Liver (tissue), 9 donors: ENCODE results near the gene RPH3AL. TPM values are rescaled to one million over a fixed set of nuclear protein-coding genes. Genes with fewer than 3 reads are reported as not detected.

Experiments used
- DNase-seq: peaks from one replicate; pipeline ENCODE4 v3.0.0-alpha.2; 2017; ENCODE audit warnings: low spot score
- H3K27ac ChIP-seq, 2 donors: one replicate each; pipeline ENCODE4 v1.7.0; 2013; ENCODE audit warnings: inconsistent platforms in 2 of 2, low read length in 2 of 2, control low read depth in 1 of 2, low read depth in 1 of 2, mild to moderate bottlenecking in 1 of 2
- H3K27me3 ChIP-seq, 4 donors: one replicate each; pipeline versions ENCODE4 v1.6.1 to v1.7.0; 2013; ENCODE audit warnings: low read length in 3 of 4, inconsistent platforms in 1 of 4, mild to moderate bottlenecking in 1 of 4, moderate library complexity in 1 of 4; ENCODE audit not compliant: control insufficient read depth in 4 of 4, insufficient read depth in 4 of 4
- H3K36me3 ChIP-seq, 4 donors: one replicate each; pipeline versions ENCODE4 v1.6.1 to v1.7.0; 2013; ENCODE audit warnings: low read length in 3 of 4, mild to moderate bottlenecking in 3 of 4, low read depth in 1 of 4, moderate library complexity in 1 of 4; ENCODE audit not compliant: control insufficient read depth in 4 of 4, insufficient read depth in 3 of 4
- H3K4me1 ChIP-seq, 4 donors: one replicate each; pipeline versions ENCODE4 v1.6.1 to v1.7.0; 2013; ENCODE audit warnings: low read length in 3 of 4, mild to moderate bottlenecking in 3 of 4, moderate library complexity in 1 of 4; ENCODE audit not compliant: control insufficient read depth in 4 of 4, insufficient read depth in 4 of 4
- H3K4me3 ChIP-seq, 3 donors: one replicate each; pipeline versions ENCODE4 v1.6.1 to v1.7.0; 2013; ENCODE audit warnings: low read length in 3 of 3, control low read depth in 1 of 3, low read depth in 1 of 3, mild to moderate bottlenecking in 1 of 3
- H3K9ac ChIP-seq, 2 donors: one replicate each; pipeline ENCODE4 v1.7.0; 2013; ENCODE audit warnings: low read length in 2 of 2, mild to moderate bottlenecking in 2 of 2, moderate library complexity in 2 of 2, control low read depth in 1 of 2, low read depth in 1 of 2
- H3K9me3 ChIP-seq, 4 donors: one replicate each; pipeline versions ENCODE4 v1.6.1 to v1.7.0; 2013; ENCODE audit warnings: low read length in 3 of 4; ENCODE audit not compliant: control insufficient read depth in 4 of 4
- EGR1 ChIP-seq, 2 donors: IDR thresholded peaks; 2 replicates each; pipeline ENCODE4 v1.6.1; 2016 to 2018; ENCODE audit warnings: antibody characterized with exemption in 2 of 2, low read depth in 2 of 2
- FOXA1 ChIP-seq: IDR thresholded peaks from 2 replicates; pipeline ENCODE4 v1.6.1; 2016; ENCODE audit warnings: antibody characterized with exemption
- FOXA2 ChIP-seq: IDR thresholded peaks from 2 replicates; pipeline ENCODE4 v1.6.1; 2016; ENCODE audit warnings: antibody characterized with exemption
- GABPA ChIP-seq, 2 donors: IDR thresholded peaks in 1 of 2; conservative IDR thresholded peaks in 1 of 2; 2 replicates each; pipeline ENCODE4 v1.6.1; 2016; ENCODE audit warnings: antibody characterized with exemption in 2 of 2, mild to moderate bottlenecking in 1 of 2, moderate library complexity in 1 of 2
- HNF4A ChIP-seq, 2 donors: conservative IDR thresholded peaks; 2 replicates each; pipeline ENCODE4 v1.6.1; 2016; ENCODE audit warnings: antibody characterized with exemption in 2 of 2, mild to moderate bottlenecking in 2 of 2
- HNF4G ChIP-seq: IDR thresholded peaks from 2 replicates; pipeline ENCODE4 v1.6.1; 2016; ENCODE audit warnings: antibody characterized with exemption
- JUND ChIP-seq, 2 donors: IDR thresholded peaks; 2 replicates each; pipeline ENCODE4 v1.6.1; 2016; ENCODE audit warnings: antibody characterized with exemption in 2 of 2
- NR2F2 ChIP-seq: IDR thresholded peaks from 2 replicates; pipeline ENCODE4 v1.6.1; 2016; ENCODE audit warnings: antibody characterized with exemption
- RAD21 ChIP-seq, 2 donors: IDR thresholded peaks; 2 replicates each; pipeline ENCODE4 v1.6.1; 2016; ENCODE audit warnings: antibody characterized with exemption in 2 of 2, mild to moderate bottlenecking in 2 of 2
- RXRA ChIP-seq, 2 donors: IDR thresholded peaks; 2 replicates each; pipeline ENCODE4 v1.6.1; 2017 to 2018; ENCODE audit warnings: antibody characterized with exemption in 2 of 2, mild to moderate bottlenecking in 1 of 2
- SP1 ChIP-seq: IDR thresholded peaks from 2 replicates; pipeline ENCODE4 v1.6.1; 2018; ENCODE audit warnings: antibody characterized with exemption, mild to moderate bottlenecking
- TAF1 ChIP-seq: conservative IDR thresholded peaks from 2 replicates; pipeline ENCODE4 v1.6.1; 2016; ENCODE audit warnings: antibody characterized with exemption, mild to moderate bottlenecking
- YY1 ChIP-seq: IDR thresholded peaks from 2 replicates; pipeline ENCODE4 v1.6.1; 2016; ENCODE audit warnings: antibody characterized with exemption, mild to moderate bottlenecking
- WGBS: extraction: QIAGEN DNeasy Blood & Tissue Kit; methylation state at CpG from one replicate; pipeline ENCODE4 v1.1.7; 2013; 5-methylcytosine and 5-hydroxymethylcytosine counted together
- polyA plus RNA-seq, 2 donors: library from polyadenylated mRNA; stranded (reverse) in 1 of 2; unstranded in 1 of 2; fragments of 200-250 nt in 1 of 2; fragments of >200 nt in 1 of 2; fragmentation: Nextera tagmentation in 1 of 2; extraction: Ambion mirVana in 1 of 2; gene quantifications; one replicate each; pipeline versions ENCODE4 v1.2.1 to v1.2.3, GENCODE V29; 2013 to 2015
- total RNA-seq, 2 donors: library from RNA; depleted of rRNA; stranded (reverse); fragments of >200 nt; gene quantifications; one replicate each; pipeline ENCODE4 v1.2.3, GENCODE V29; 2014
- TF ChIP-seq, protein P1 (sequence below): IDR thresholded peaks from 2 replicates; pipeline ENCODE4 v1.6.1; 2016; ENCODE audit warnings: antibody characterized with exemption
- TF ChIP-seq, protein P2 (sequence below): fragments of 150-350 bp; IDR thresholded peaks from 2 replicates; pipeline ENCODE4 v1.5.1; 2017; ENCODE audit warnings: improper control_type of control experiment, low read depth, low read length; ENCODE audit not compliant: missing input control
- TF ChIP-seq, protein P3 (sequence below): IDR thresholded peaks from 2 replicates; pipeline ENCODE4 v1.6.1; 2016; ENCODE audit warnings: antibody characterized with exemption
- TF ChIP-seq, protein P4 (sequence below): IDR thresholded peaks from 2 replicates; pipeline ENCODE4 v1.6.1; 2016; ENCODE audit warnings: antibody characterized with exemption, mild to moderate bottlenecking
- TF ChIP-seq, protein P5 (sequence below): IDR thresholded peaks from 2 replicates; pipeline ENCODE4 v1.6.1; 2016; ENCODE audit warnings: antibody characterized with exemption
- donor health status: healthy.
- donor health status: healthy.
- donor health status: healthy.
- donor health status: healthy.
- donor health status: healthy.

Gene RPH3AL
- total and polyA plus RNA-seq, 4 donors, result 8.5 to 52.5 (median 13.9) TPM

DNA sequence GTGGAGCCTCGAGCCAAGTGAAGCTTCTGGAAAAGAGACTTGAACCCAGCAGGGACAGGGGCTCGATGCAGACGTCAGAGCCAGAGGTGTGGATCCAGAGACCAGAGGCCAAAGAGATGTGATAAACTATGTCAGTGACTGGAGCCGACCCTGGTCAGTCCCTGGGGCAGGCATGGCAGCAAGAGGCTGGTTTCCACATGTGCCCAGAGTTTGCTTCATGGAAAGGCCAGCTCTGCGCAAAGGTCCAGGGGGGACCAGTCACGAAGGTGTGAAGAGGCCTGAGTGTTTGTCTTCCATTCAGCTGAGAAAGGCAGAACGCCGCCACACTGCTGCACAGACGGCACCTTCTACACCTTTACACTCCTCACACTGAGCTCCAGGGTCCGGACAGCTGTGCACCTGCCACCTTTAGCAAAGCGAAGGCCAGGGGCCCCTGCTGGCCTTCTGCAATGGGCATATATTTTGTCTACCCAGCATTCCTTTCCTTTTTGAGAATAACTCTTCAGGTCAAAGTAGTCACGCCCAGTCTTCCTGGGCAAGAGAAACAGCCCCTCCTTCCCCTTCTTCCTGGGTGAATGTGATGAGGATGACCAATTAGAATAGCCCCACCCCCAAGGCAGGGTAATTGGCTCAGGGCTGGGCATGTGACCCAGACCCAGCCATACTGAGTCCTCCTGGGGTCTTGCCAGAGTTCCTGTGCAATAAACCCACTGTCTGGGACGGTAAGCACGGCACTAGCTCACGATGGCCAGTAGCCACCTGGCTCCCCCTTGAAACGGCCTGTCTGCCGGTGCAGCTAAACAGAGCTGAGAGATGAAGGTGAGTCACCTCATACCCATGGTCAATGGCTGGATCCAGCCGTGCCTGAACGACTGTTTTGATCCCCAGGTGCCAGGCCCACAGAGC, 2.3 kb upstream of the RPH3AL start:
- Histone ChIP-seq H3K9ac (no peak overlapping the region), H3K9me3 (no peaks in the 10 kb centered on the region), H3K27ac (no peak overlapping the region), H3K36me3 (no peaks in the 10 kb centered on the region), H3K4me1 (peaks cover 20 to 44% (median 34%) of the 10 kb centered on the region in 4 donors), H3K4me3 (no peak overlapping the region), H3K27me3 (no peaks in the 10 kb centered on the region)
- DNase-seq, result no peak
- TF ChIP-seq, protein P1, sequence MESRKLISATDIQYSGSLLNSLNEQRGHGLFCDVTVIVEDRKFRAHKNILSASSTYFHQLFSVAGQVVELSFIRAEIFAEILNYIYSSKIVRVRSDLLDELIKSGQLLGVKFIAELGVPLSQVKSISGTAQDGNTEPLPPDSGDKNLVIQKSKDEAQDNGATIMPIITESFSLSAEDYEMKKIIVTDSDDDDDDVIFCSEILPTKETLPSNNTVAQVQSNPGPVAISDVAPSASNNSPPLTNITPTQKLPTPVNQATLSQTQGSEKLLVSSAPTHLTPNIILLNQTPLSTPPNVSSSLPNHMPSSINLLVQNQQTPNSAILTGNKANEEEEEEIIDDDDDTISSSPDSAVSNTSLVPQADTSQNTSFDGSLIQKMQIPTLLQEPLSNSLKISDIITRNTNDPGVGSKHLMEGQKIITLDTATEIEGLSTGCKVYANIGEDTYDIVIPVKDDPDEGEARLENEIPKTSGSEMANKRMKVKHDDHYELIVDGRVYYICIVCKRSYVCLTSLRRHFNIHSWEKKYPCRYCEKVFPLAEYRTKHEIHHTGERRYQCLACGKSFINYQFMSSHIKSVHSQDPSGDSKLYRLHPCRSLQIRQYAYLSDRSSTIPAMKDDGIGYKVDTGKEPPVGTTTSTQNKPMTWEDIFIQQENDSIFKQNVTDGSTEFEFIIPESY, result no peak
- TF ChIP-seq TAF1 (no peak), RXRA (IDR thresholded peaks at IDR 0.05) (peak in 1 of 2 donors; percentile 13)
- 80% methylated on average over 19 of the region's 19 CpGs for WGBS

DNA sequence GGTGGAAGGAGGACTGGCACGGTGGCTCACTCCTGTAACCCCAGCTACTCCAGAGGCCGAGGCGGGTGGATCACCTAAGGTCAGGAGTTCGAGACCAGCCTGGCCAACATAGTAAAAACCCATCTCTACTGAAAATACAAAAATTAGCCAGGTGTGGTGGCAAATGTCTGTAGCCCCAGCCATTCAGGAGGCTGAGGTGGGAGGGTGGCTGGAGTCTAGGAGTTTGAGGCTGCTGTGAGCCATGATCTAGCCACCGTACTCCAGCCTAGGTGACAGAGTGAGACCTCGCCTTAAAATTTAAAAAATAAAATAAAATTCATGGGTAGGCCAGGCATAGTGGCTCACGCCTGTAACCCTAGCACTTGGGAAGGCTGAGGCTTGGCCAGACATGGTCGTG, 1.2 kb upstream of the RPH3AL start:
- Histone ChIP-seq H3K9ac (peak overlapping the region in 1 of 2 donors; percentile 71), H3K36me3 (no peaks in the 10 kb centered on the region), H3K27me3 (no peaks in the 10 kb centered on the region), H3K4me3 (no peak overlapping the region), H3K27ac (peak overlapping the region in 1 of 2 donors; percentile 93), H3K9me3 (no peaks in the 10 kb centered on the region), H3K4me1 (peaks cover 23 to 54% (median 44%) of the 10 kb centered on the region in 4 donors)
- DNase-seq, result no peak
- TF ChIP-seq JUND (IDR thresholded peaks at IDR 0.05) (no peak), RXRA (IDR thresholded peaks at IDR 0.05) (no peak), HNF4A (conservative IDR thresholded peaks at IDR 0.05) (no peak), FOXA2 (no peak), NR2F2 (no peak), SP1 (no peak), YY1 (no peak), FOXA1 (no peak), GABPA (IDR thresholded peaks at IDR 0.05 in 1 of 2, conservative IDR thresholded peaks at IDR 0.05 in 1 of 2) (no peak), TAF1 (no peak), RAD21 (IDR thresholded peaks at IDR 0.05) (no peak), EGR1 (IDR thresholded peaks at IDR 0.05; ENCODE audit: low read depth in 2 of 2) (no peak), HNF4G (no peak)
- TF ChIP-seq, protein P2, sequence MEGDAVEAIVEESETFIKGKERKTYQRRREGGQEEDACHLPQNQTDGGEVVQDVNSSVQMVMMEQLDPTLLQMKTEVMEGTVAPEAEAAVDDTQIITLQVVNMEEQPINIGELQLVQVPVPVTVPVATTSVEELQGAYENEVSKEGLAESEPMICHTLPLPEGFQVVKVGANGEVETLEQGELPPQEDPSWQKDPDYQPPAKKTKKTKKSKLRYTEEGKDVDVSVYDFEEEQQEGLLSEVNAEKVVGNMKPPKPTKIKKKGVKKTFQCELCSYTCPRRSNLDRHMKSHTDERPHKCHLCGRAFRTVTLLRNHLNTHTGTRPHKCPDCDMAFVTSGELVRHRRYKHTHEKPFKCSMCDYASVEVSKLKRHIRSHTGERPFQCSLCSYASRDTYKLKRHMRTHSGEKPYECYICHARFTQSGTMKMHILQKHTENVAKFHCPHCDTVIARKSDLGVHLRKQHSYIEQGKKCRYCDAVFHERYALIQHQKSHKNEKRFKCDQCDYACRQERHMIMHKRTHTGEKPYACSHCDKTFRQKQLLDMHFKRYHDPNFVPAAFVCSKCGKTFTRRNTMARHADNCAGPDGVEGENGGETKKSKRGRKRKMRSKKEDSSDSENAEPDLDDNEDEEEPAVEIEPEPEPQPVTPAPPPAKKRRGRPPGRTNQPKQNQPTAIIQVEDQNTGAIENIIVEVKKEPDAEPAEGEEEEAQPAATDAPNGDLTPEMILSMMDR, result no peak
- TF ChIP-seq, protein P3, sequence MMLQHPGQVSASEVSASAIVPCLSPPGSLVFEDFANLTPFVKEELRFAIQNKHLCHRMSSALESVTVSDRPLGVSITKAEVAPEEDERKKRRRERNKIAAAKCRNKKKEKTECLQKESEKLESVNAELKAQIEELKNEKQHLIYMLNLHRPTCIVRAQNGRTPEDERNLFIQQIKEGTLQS, result no peak
- TF ChIP-seq, protein P4, sequence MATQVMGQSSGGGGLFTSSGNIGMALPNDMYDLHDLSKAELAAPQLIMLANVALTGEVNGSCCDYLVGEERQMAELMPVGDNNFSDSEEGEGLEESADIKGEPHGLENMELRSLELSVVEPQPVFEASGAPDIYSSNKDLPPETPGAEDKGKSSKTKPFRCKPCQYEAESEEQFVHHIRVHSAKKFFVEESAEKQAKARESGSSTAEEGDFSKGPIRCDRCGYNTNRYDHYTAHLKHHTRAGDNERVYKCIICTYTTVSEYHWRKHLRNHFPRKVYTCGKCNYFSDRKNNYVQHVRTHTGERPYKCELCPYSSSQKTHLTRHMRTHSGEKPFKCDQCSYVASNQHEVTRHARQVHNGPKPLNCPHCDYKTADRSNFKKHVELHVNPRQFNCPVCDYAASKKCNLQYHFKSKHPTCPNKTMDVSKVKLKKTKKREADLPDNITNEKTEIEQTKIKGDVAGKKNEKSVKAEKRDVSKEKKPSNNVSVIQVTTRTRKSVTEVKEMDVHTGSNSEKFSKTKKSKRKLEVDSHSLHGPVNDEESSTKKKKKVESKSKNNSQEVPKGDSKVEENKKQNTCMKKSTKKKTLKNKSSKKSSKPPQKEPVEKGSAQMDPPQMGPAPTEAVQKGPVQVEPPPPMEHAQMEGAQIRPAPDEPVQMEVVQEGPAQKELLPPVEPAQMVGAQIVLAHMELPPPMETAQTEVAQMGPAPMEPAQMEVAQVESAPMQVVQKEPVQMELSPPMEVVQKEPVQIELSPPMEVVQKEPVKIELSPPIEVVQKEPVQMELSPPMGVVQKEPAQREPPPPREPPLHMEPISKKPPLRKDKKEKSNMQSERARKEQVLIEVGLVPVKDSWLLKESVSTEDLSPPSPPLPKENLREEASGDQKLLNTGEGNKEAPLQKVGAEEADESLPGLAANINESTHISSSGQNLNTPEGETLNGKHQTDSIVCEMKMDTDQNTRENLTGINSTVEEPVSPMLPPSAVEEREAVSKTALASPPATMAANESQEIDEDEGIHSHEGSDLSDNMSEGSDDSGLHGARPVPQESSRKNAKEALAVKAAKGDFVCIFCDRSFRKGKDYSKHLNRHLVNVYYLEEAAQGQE, result no peak
- TF ChIP-seq, protein P1, result no peak
- TF ChIP-seq, protein P5, sequence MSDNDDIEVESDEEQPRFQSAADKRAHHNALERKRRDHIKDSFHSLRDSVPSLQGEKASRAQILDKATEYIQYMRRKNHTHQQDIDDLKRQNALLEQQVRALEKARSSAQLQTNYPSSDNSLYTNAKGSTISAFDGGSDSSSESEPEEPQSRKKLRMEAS, result no peak
- 80% methylated on average over 8 of the region's 8 CpGs for WGBS
